Prostate gland (tissue), 2 donors: ENCODE results near the gene FBXO9. TPM values are rescaled to one million over a fixed set of nuclear protein-coding genes. Genes with fewer than 3 reads are reported as not detected.

Experiments
- DNase-seq: peaks from one replicate; pipeline ENCODE4 v3.0.0-alpha.2; 2019; ENCODE audit warnings: low spot score
- H3K27ac ChIP-seq, 2 donors: fragments of 200-600 bp; sonication (generic); 2 replicates each; pipeline ENCODE4 v1.5.1; 2017 to 2019
- H3K27me3 ChIP-seq: fragments of 200-600 bp; sonication (generic); replicated peaks from 2 replicates; pipeline ENCODE4 v1.5.1; 2019; ENCODE audit not compliant: insufficient read depth
- H3K36me3 ChIP-seq, 2 donors: fragments of 200-600 bp; sonication (generic); 1 replicate in 1 of 2; 2 replicates in 1 of 2; pipeline versions ENCODE4 v1.5.1 to v1.8.1; 2017 to 2019
- H3K4me1 ChIP-seq: fragments of 200-600 bp; sonication (generic); replicated peaks from 2 replicates; pipeline ENCODE4 v1.5.1; 2019
- H3K4me3 ChIP-seq, 2 donors: fragments of 200-600 bp; sonication (generic); 2 replicates each; pipeline ENCODE4 v1.5.1; 2017 to 2019
- H3K9me3 ChIP-seq: fragments of 200-600 bp; sonication (generic); 2 replicates; pipeline ENCODE4 v1.5.1; 2017
- POLR2A ChIP-seq: fragments of 450-650 bp; IDR thresholded peaks from one replicate; pipeline ENCODE4 v1.6.1; 2016; ENCODE audit warnings: antibody characterized with exemption, mild to moderate bottlenecking
- POLR2AphosphoS5 ChIP-seq: sonication (generic); formaldehyde crosslinking; IDR thresholded peaks from one replicate; pipeline ENCODE4 v1.6.1; 2017; ENCODE audit warnings: antibody characterized with exemption
- WGBS: methylation state at CpG from one replicate; pipeline ENCODE4 v1.1.5; 2018; 5-methylcytosine and 5-hydroxymethylcytosine counted together
- intact Hi-C: fragments of 100-400 bp; cut with DNase I; formaldehyde crosslinking; loops from one replicate; pipeline ENCODE4 v1.14.2; 2022
- total RNA-seq, 2 donors: library from RNA; depleted of rRNA; stranded (reverse); fragments of >200 nt; gene quantifications; one replicate each; pipeline ENCODE4 v1.1.0, GENCODE V29; 2016
- TF ChIP-seq, protein P1 (sequence below), 4 experiments: fragments of 200-600 bp in 2 of 4; fragments of 450-650 bp in 2 of 4; sonication (generic) in 2 of 4; IDR thresholded peaks; 1 replicate in 3 of 4; 2 replicates in 1 of 4; pipeline ENCODE4 v1.5.1; 2016 to 2019; ENCODE audit warnings: antibody characterized with exemption in 4 of 4, mild to moderate bottlenecking in 2 of 4, moderate library complexity in 2 of 4

Gene FBXO9
- total RNA-seq, 2 donors from 2014 or later, result 55.6 to 89.2 TPM

DNA sequence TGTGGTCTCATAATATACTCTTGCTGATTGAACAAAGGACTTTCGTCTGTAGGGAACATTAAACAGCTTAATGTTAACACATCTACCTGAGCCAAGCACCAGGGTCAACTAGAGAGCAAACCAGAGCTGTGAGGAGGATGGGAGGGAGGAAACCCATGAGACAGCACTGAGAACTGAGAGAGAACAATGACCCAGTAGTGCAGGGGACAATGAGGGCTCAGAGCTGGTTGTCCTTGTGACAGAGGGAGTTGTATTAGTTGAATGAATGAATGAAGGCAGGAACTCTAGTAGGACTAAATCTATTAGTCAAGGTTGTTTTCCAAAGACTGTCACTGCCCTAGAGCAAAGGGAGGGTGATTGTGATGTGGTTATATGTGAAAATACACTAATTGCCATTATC is 41.9 kb upstream of the FBXO9 start:
- Histone ChIP-seq H3K4me3 (no peak overlapping the region), H3K27ac (no peak overlapping the region), H3K36me3 (peaks cover 0 to 6% of the 10 kb centered on the region in 2 donors), H3K27me3 (no peaks in the 10 kb centered on the region), H3K9me3 (no peaks in the 10 kb centered on the region), H3K4me1 (no peaks in the 10 kb centered on the region)
- WGBS, result 67% methylated on average over 1 of the region's 1 CpG
- no peak for DNase-seq
- TF ChIP-seq, protein P1, sequence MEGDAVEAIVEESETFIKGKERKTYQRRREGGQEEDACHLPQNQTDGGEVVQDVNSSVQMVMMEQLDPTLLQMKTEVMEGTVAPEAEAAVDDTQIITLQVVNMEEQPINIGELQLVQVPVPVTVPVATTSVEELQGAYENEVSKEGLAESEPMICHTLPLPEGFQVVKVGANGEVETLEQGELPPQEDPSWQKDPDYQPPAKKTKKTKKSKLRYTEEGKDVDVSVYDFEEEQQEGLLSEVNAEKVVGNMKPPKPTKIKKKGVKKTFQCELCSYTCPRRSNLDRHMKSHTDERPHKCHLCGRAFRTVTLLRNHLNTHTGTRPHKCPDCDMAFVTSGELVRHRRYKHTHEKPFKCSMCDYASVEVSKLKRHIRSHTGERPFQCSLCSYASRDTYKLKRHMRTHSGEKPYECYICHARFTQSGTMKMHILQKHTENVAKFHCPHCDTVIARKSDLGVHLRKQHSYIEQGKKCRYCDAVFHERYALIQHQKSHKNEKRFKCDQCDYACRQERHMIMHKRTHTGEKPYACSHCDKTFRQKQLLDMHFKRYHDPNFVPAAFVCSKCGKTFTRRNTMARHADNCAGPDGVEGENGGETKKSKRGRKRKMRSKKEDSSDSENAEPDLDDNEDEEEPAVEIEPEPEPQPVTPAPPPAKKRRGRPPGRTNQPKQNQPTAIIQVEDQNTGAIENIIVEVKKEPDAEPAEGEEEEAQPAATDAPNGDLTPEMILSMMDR (IDR thresholded peaks at IDR 0.05), result no peak
- intact Hi-C loops, result no loop called here

DNA sequence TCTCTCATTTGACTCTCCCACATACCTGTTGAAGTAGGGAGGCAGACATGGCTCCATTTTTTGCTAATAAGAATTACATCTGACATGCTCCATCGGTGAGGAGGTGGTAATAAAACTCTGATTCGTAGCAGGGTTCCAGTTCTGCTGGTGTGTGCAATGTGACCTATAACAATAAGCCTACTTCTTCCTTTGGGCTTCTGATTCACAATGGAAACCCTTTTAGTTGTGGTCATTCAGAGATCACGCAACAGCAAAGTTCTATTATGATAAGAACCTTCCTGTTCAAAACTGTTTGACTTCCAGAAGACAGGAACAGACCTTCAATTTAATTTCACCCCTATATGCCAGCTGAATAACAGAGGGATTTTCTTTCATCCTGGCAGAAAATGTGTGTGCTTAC is 38.7 kb upstream of the FBXO9 start:
- no peaks in the 10 kb centered on the region for H3K27me3 ChIP-seq
- H3K36me3 ChIP-seq, result peaks cover 0 to 6% of the 10 kb centered on the region in 2 donors
- TF ChIP-seq, protein P1 (IDR thresholded peaks at IDR 0.05), result no peak
- no peak for TF ChIP-seq POLR2AphosphoS5
- no peak for TF ChIP-seq POLR2A
- H3K4me1 ChIP-seq, result no peaks in the 10 kb centered on the region
- no peak overlapping the region for H3K27ac ChIP-seq
- H3K9me3 ChIP-seq, result no peaks in the 10 kb centered on the region
- 81% methylated on average over 3 of the region's 3 CpGs for WGBS
- H3K4me3 ChIP-seq, result no peak overlapping the region
- DNase-seq, result no peak
- intact Hi-C loops, result no loop called here

GRCh38 chr6:53027131-53027718 is 38.0 kb upstream of the FBXO9 start:
- no peak for DNase-seq
- WGBS, result 92% methylated on average over 5 of the region's 5 CpGs
- Histone ChIP-seq H3K27me3 (no peaks in the 10 kb centered on the region), H3K4me1 (no peaks in the 10 kb centered on the region), H3K9me3 (no peaks in the 10 kb centered on the region), H3K36me3 (peaks cover 0 to 6% of the 10 kb centered on the region in 2 donors), H3K4me3 (no peak overlapping the region), H3K27ac (no peak overlapping the region)
- TF ChIP-seq POLR2AphosphoS5, result no peak
- no peak for TF ChIP-seq POLR2A
- TF ChIP-seq, protein P1 (IDR thresholded peaks at IDR 0.05), result no peak
- intact Hi-C loops, result no loop called here

DNA sequence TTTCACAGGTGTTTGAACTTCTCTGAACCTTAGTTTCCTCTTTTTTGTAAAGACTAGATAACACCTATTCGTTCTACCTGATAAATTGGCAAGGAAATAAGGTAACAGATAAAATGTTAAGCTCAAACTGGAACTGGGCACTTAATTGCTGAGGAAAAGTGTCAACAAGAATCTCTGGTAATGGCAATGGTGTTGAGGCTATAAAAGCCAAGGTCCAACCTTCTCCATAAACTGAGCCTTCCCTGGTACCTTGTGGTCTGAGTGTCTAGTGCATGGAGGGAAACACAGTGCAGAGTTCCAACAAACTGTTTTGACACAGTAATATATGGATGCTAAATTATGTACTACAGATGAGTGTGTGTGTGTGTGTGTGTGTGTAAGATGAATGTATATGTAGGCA is 36.7 kb upstream of the FBXO9 start:
- 87% methylated on average over 1 of the region's 1 CpG for WGBS
- Histone ChIP-seq H3K36me3 (peaks cover 0 to 6% of the 10 kb centered on the region in 2 donors), H3K4me1 (no peaks in the 10 kb centered on the region), H3K27ac (no peak overlapping the region), H3K4me3 (no peak overlapping the region), H3K9me3 (no peaks in the 10 kb centered on the region), H3K27me3 (no peaks in the 10 kb centered on the region)
- intact Hi-C loops, result no loop called here
- TF ChIP-seq, protein P1 (IDR thresholded peaks at IDR 0.05), result no peak
- no peak for TF ChIP-seq POLR2AphosphoS5
- TF ChIP-seq POLR2A, result no peak
- no peak for DNase-seq

GRCh38 chr6:53029257-53029656 is 35.9 kb upstream of the FBXO9 start:
- H3K27me3 ChIP-seq, result no peaks in the 10 kb centered on the region
- TF ChIP-seq POLR2A, result no peak
- no peak for TF ChIP-seq POLR2AphosphoS5
- TF ChIP-seq, protein P1 (IDR thresholded peaks at IDR 0.05), result no peak
- peaks cover 0 to 6% of the 10 kb centered on the region in 2 donors for H3K36me3 ChIP-seq
- H3K4me3 ChIP-seq, result no peak overlapping the region
- no peak for DNase-seq
- intact Hi-C loops, result no loop called here
- no peaks in the 10 kb centered on the region for H3K4me1 ChIP-seq
- no peak overlapping the region for H3K27ac ChIP-seq
- no peaks in the 10 kb centered on the region for H3K9me3 ChIP-seq
